Retinal pigment epithelial cell (primary cell): Measurements from ENCODE around the gene SNCB.
"Not testable (repeated sequence)": the region's sequence is repeated elsewhere in the genome, so short reads cannot be mapped to it uniquely, and the experiment has no call there.

ENCODE experiments used
- DNase-seq: peaks from one replicate; pipeline ENCODE4 v3.0.0-alpha.2; 2010; ENCODE audit warnings: low read depth
- H3K4me3 ChIP-seq: 2 replicates; pipeline ENCODE4 v1.5.1; 2011; ENCODE audit warnings: mild to moderate bottlenecking, low read length, control low read depth, moderate library complexity
- CTCF ChIP-seq: conservative IDR thresholded peaks from 2 replicates; pipeline ENCODE4 v1.5.1; 2011; ENCODE audit warnings: low read depth, low read length, control low read depth, inconsistent platforms

SNCB gene

GRCh38 chr5:176592573-176592972 lies 37.8 kb downstream of the SNCB start:
- no peak overlapping the region for H3K4me3 ChIP-seq
- DNase-seq, result no peak
- no peak for TF ChIP-seq CTCF

- DNase-seq, H3K4me3 ChIP-seq: not testable (repeated sequence)
Measured at GRCh38 chr5:176591667-176592066, 38.7 kb downstream of the SNCB start.

- TF ChIP-seq CTCF, result no peak
- no peak overlapping the region for H3K4me3 ChIP-seq
- DNase-seq, result no peak
Measured at GRCh38 chr5:176590035-176590717, 40.2 kb downstream of the SNCB start.

GRCh38 chr5:176589039-176589769 lies 41.1 kb downstream of the SNCB start:
- no peak overlapping the region for H3K4me3 ChIP-seq
- no peak for DNase-seq
- no peak for TF ChIP-seq CTCF

- no peak overlapping the region for H3K4me3 ChIP-seq
- DNase-seq, result no peak
- no peak for TF ChIP-seq CTCF
Measured at GRCh38 chr5:176588297-176588696, 42.0 kb downstream of the SNCB start.

- TF ChIP-seq CTCF, result no peak
- DNase-seq, result no peak
- H3K4me3 ChIP-seq, result no peak overlapping the region
Measured at GRCh38 chr5:176587398-176587797, 42.9 kb downstream of the SNCB start.

- no peak overlapping the region for H3K4me3 ChIP-seq
- no peak for TF ChIP-seq CTCF
- no peak for DNase-seq
Measured at GRCh38 chr5:176583076-176583475, 47.3 kb downstream of the SNCB start.
